SU-DHL-6 (cell line): ENCODE results near the gene GALNT14.

Experiments used
- H2AFZ ChIP-seq: fragments of 200-600 bp; sonication (generic); 2 replicates; pipeline ENCODE4 v1.6.1; 2014; ENCODE audit warnings: low read depth, mild to moderate bottlenecking, moderate library complexity, mixed read lengths, antibody characterized with exemption, low read length; ENCODE audit not compliant: severe bottlenecking
- H3F3A ChIP-seq: fragments of 200-600 bp; shearing (Covaris generic); 2 replicates; pipeline ENCODE4 v1.6.0; 2016; ENCODE audit warnings: antibody characterized with exemption, mild to moderate bottlenecking; ENCODE audit not compliant: insufficient read depth
- H3K27ac ChIP-seq: fragments of 200-600 bp; sonication (generic); 2 replicates; pipeline ENCODE4 v1.5.1; 2016; ENCODE audit warnings: low read depth, mild to moderate bottlenecking, low read length, moderate library complexity, mixed read lengths
- H3K27me3 ChIP-seq: fragments of 200-600 bp; sonication (generic), shearing (Covaris generic); 2 replicates; pipeline ENCODE4 v1.6.0; 2014; ENCODE audit warnings: mild to moderate bottlenecking, low read length
- H3K36me3 ChIP-seq: fragments of 200-600 bp; sonication (generic); 2 replicates; pipeline ENCODE4 v1.6.1; 2014; ENCODE audit warnings: mild to moderate bottlenecking, low read length, mixed read lengths
- H3K4me2 ChIP-seq: fragments of 300-600, 200-600 bp; shearing (Covaris generic), sonication (generic); 2 replicates; pipeline ENCODE4 v1.6.0; 2014; ENCODE audit warnings: low read length, low read depth, mild to moderate bottlenecking; ENCODE audit not compliant: poor library complexity, severe bottlenecking
- H3K4me3 ChIP-seq: fragments of 200-600 bp; sonication (generic); 2 replicates; pipeline ENCODE4 v1.5.1; 2014; ENCODE audit warnings: antibody characterized with exemption, low read length, mild to moderate bottlenecking, mixed read lengths; ENCODE audit not compliant: insufficient read depth, poor library complexity, severe bottlenecking
- H3K79me2 ChIP-seq: fragments of 200-600 bp; sonication (generic); 2 replicates; pipeline ENCODE4 v1.6.1; 2014; ENCODE audit warnings: mild to moderate bottlenecking, low read length, moderate library complexity; ENCODE audit not compliant: insufficient read depth
- H3K9ac ChIP-seq: fragments of 200-600 bp; sonication (generic); 2 replicates; pipeline ENCODE4 v1.7.0; 2014; ENCODE audit warnings: mild to moderate bottlenecking, low read length
- H3K9me2 ChIP-seq: fragments of 200-600 bp; sonication (generic); replicated peaks from 2 replicates; pipeline ENCODE4 v1.6.1; 2014; ENCODE audit warnings: low read length; ENCODE audit not compliant: insufficient read depth
- H3K9me3 ChIP-seq: fragments of 200-600 bp; sonication (generic); 2 replicates; pipeline ENCODE4 v1.6.1; 2014; ENCODE audit warnings: low read length, mixed read lengths; ENCODE audit not compliant: insufficient read depth
- H4K20me1 ChIP-seq: fragments of 200-600 bp; sonication (generic); 2 replicates; pipeline ENCODE4 v1.6.1; 2014; ENCODE audit warnings: low read depth, mild to moderate bottlenecking, antibody characterized with exemption, low read length, moderate library complexity, mixed read lengths
- CTCF ChIP-seq: fragments of 200-600 bp; sonication (generic); IDR thresholded peaks from one replicate; pipeline ENCODE4 v1.5.1; 2017; ENCODE audit warnings: antibody characterized with exemption, mild to moderate bottlenecking, low read length, moderate library complexity; ENCODE audit not compliant: insufficient read depth, poor library complexity, severe bottlenecking
- EZH2phosphoT487 ChIP-seq: fragments of 200-600 bp; sonication (generic), shearing (Covaris generic); conservative IDR thresholded peaks from 2 replicates; pipeline ENCODE4 v1.6.1; 2018; ENCODE audit warnings: mild to moderate bottlenecking, antibody characterized with exemption, low read length, moderate library complexity, mixed read lengths

Gene GALNT14

DNA sequence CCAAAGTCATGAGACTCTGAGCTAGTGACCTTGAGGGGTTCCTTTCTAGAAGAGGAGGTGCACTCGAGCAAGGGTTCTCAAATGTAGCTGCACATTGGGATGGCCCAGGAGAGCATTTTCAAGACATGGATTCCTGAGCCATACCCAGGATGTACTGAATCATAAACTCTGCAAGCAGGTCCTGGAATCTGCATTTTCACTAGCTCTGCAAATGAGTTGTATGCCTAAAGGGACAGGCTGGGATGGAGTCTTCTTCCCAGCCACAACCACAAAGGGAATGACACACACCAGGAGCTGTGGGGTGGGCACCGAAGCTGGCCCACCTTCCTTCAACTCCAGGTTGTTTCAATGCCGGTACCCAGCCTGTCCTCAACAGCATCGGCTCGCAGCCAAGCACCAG lies 90.6 kb downstream of the GALNT14 start:
- H3K4me2 ChIP-seq = no peak overlapping the region
- H3K4me3 ChIP-seq = no peak overlapping the region
- no peaks in the 10 kb centered on the region for H3K9me2 ChIP-seq
- H3K27me3 ChIP-seq = no peaks in the 10 kb centered on the region
- no peaks in the 10 kb centered on the region for H3K79me2 ChIP-seq
- H3F3A ChIP-seq = no peaks in the 10 kb centered on the region
- TF ChIP-seq EZH2phosphoT487 (no peak), CTCF (no peak)
- H3K9me3 ChIP-seq = no peaks in the 10 kb centered on the region
- H3K27ac ChIP-seq = no peak overlapping the region
- H3K36me3 ChIP-seq = no peaks in the 10 kb centered on the region
- H2AFZ ChIP-seq = no peak overlapping the region
- H4K20me1 ChIP-seq = no peaks in the 10 kb centered on the region
- H3K9ac ChIP-seq = no peak overlapping the region

- H3K4me2 ChIP-seq = no peak overlapping the region
- H2AFZ ChIP-seq = no peak overlapping the region
- H3K27me3 ChIP-seq = no peaks in the 10 kb centered on the region
- H3K79me2 ChIP-seq = no peaks in the 10 kb centered on the region
- H3K9ac ChIP-seq = no peak overlapping the region
- no peak overlapping the region for H3K4me3 ChIP-seq
- no peaks in the 10 kb centered on the region for H3K9me2 ChIP-seq
- no peak overlapping the region for H3K27ac ChIP-seq
- no peaks in the 10 kb centered on the region for H4K20me1 ChIP-seq
- no peaks in the 10 kb centered on the region for H3K36me3 ChIP-seq
- no peak for TF ChIP-seq CTCF
- TF ChIP-seq EZH2phosphoT487 = no peak
- H3F3A ChIP-seq = no peaks in the 10 kb centered on the region
- peaks cover 12% of the 10 kb centered on the region; the same call in 1 of the 2 replicates for H3K9me3 ChIP-seq
These were observed 99.9 kb downstream of the GALNT14 start for GRCh38 chr2:31038385-31038784.

DNA sequence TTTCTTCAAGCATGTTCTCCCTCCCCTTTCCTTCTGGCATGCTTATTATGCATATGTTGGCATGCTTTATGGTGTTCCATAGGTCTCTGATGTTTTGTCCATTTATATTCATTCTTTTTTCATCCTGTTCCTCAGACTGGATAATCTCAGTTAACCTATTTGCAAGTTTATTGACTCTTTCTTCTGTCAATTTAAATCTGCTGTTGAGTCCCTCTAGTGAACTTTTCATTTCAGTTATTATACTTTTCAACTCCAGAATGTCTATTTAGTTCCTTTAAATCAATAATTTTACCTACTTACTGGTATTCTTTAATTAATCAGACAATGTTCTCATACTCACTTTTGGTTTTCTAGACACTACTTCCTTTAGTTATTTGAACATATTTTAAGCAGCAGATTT lies 101.2 kb downstream of the GALNT14 start:
- Histone ChIP-seq H3K36me3 (no peaks in the 10 kb centered on the region), H3K79me2 (no peaks in the 10 kb centered on the region), H3K4me2 (no peak overlapping the region), H3K9me3 (peaks cover 12% of the 10 kb centered on the region; the same call in 1 of the 2 replicates), H3K9ac (no peak overlapping the region), H3K27me3 (no peaks in the 10 kb centered on the region), H3K9me2 (no peaks in the 10 kb centered on the region), H2AFZ (no peak overlapping the region), H3K4me3 (no peak overlapping the region), H3F3A (no peaks in the 10 kb centered on the region), H3K27ac (no peak overlapping the region), H4K20me1 (no peaks in the 10 kb centered on the region)
- TF ChIP-seq CTCF (no peak), EZH2phosphoT487 (no peak)
